H1 (cell line): ENCODE results near the gene MCFD2. TPM values are rescaled to one million over a fixed set of nuclear protein-coding genes. Genes with fewer than 3 reads are reported as not detected.

ENCODE experiments used
- CTCF ChIA-PET: fragments of 300-600 bp; sonication (Branson Sonifier 250); formaldehyde crosslinking; loops from one replicate; lab custom pipeline; 2021; ENCODE audit not compliant: partially characterized antibody; lab: Charles Lee
- POLR2A ChIA-PET: fragments of 300-600 bp; sonication (Branson Sonifier 250); formaldehyde crosslinking; loops from one replicate; lab custom pipeline; 2021; ENCODE audit warnings: inconsistent platforms; ENCODE audit not compliant: partially characterized antibody; lab: Charles Lee
- DNase-seq, 2 experiments: peaks; one replicate each; pipeline versions ENCODE4 v3.0.0 to v3.0.0-alpha.2; 2010 to 2022; ENCODE audit warnings: low spot score in 2 of 2, low read depth in 1 of 2, mixed read lengths in 1 of 2
- FAIRE-seq: peaks from 2 replicates; lab custom pipeline; 2011; peaks lifted over from hg19 to GRCh38; lab: Jason Lieb, UNC
- H2AFZ ChIP-seq: 2 replicates; pipeline ENCODE4 v1.8.1; 2012; ENCODE audit warnings: low read length, inconsistent platforms
- H2AK5ac ChIP-seq: 2 replicates; pipeline ENCODE4 v1.6.1; 2013; ENCODE audit warnings: low read depth, low read length
- H2BK120ac ChIP-seq: replicated peaks from 2 replicates; pipeline ENCODE3; 2013; ENCODE audit warnings: low read depth, low read length, inconsistent platforms
- H2BK12ac ChIP-seq: 2 replicates; pipeline ENCODE4 v1.6.1; 2013; ENCODE audit warnings: low read depth, low read length
- H2BK15ac ChIP-seq: 2 replicates; pipeline ENCODE4 v1.6.1; 2013; ENCODE audit warnings: low read length
- H2BK20ac ChIP-seq: 2 replicates; pipeline ENCODE4 v1.6.1; 2013; ENCODE audit warnings: low read length
- H2BK5ac ChIP-seq: 2 replicates; pipeline ENCODE4 v1.6.1; 2013; ENCODE audit warnings: low read depth, low read length
- H3K14ac ChIP-seq: 2 replicates; pipeline ENCODE4 v1.6.1; 2013; ENCODE audit warnings: inconsistent platforms; ENCODE audit not compliant: insufficient read length
- H3K18ac ChIP-seq: 2 replicates; pipeline ENCODE4 v1.6.1; 2013; ENCODE audit warnings: low read length; ENCODE audit errors: extremely low read depth
- H3K23ac ChIP-seq: 2 replicates; pipeline ENCODE4 v1.6.1; 2013; ENCODE audit warnings: inconsistent platforms; ENCODE audit not compliant: insufficient read length
- H3K23me2 ChIP-seq: 2 replicates; pipeline ENCODE4 v1.6.1; 2013; ENCODE audit warnings: low read depth, low read length
- H3K27ac ChIP-seq: 2 replicates; pipeline ENCODE4 v1.6.1; 2011; ENCODE audit warnings: low read depth, low read length, inconsistent platforms
- H3K27me3 ChIP-seq, 4 experiments: replicated peaks in 1 of 4; 1 replicate in 1 of 4; 2 replicates in 3 of 4; pipeline versions ENCODE4 v1.6.1 to v1.8.1; 2011 to 2013; ENCODE audit warnings: low read length in 3 of 4, mild to moderate bottlenecking in 3 of 4, inconsistent platforms in 2 of 4, mixed read lengths in 2 of 4, moderate library complexity in 1 of 4; ENCODE audit not compliant: control insufficient read depth in 3 of 4, insufficient read depth in 3 of 4; ENCODE audit errors: extremely low read depth in 1 of 4
- H3K36me3 ChIP-seq, 4 experiments: 2 replicates each; pipeline versions ENCODE4 v1.6.1 to v1.8.1; 2011 to 2013; ENCODE audit warnings: mild to moderate bottlenecking in 4 of 4, low read length in 3 of 4, moderate library complexity in 2 of 4, control low read depth in 1 of 4, inconsistent platforms in 1 of 4; ENCODE audit not compliant: insufficient read depth in 4 of 4, control insufficient read depth in 2 of 4
- H3K4ac ChIP-seq: replicated peaks from 2 replicates; pipeline ENCODE3; 2013; ENCODE audit warnings: low read length, low read depth, mixed read lengths, inconsistent platforms; ENCODE audit not compliant: insufficient read length
- H3K4me1 ChIP-seq, 4 experiments: replicated peaks in 1 of 4; 1 replicate in 1 of 4; 2 replicates in 3 of 4; pipeline versions ENCODE4 v1.6.1 to v1.8.1; 2011 to 2013; ENCODE audit warnings: low read length in 3 of 4, inconsistent platforms in 2 of 4, mixed read lengths in 1 of 4; ENCODE audit not compliant: insufficient read depth in 4 of 4, control insufficient read depth in 3 of 4
- H3K4me2 ChIP-seq, 2 experiments: 2 replicates each; pipeline versions ENCODE4 v1.6.1 to v1.8.1; 2011 to 2013; ENCODE audit warnings: low read depth in 2 of 2, low read length in 2 of 2, control low read depth in 1 of 2, inconsistent platforms in 1 of 2, mild to moderate bottlenecking in 1 of 2; ENCODE audit not compliant: insufficient read depth in 1 of 2
- H3K4me3 ChIP-seq, 4 experiments: fragments of 200-600, 300-600 bp in 1 of 4; sonication (generic), shearing (Covaris generic), sonication (Bioruptor Twin) in 1 of 4; 2 replicates each; pipeline versions ENCODE4 v1.5.1 to v1.8.1; 2011 to 2016; ENCODE audit warnings: low read length in 4 of 4, low read depth in 3 of 4, control low read depth in 2 of 4, inconsistent platforms in 2 of 4, mild to moderate bottlenecking in 2 of 4, mixed read lengths in 1 of 4, moderate library complexity in 1 of 4; ENCODE audit not compliant: insufficient read depth in 2 of 4; ENCODE audit errors: extremely low read depth in 1 of 4
- H3K56ac ChIP-seq: replicated peaks from 2 replicates; pipeline ENCODE3; 2013; ENCODE audit warnings: low read depth, mild to moderate bottlenecking, mixed read lengths, low read length, inconsistent platforms; ENCODE audit not compliant: insufficient read length
- H3K79me1 ChIP-seq: 2 replicates; pipeline ENCODE4 v1.6.1; 2013; ENCODE audit warnings: low read depth, low read length, control low read depth
- H3K79me2 ChIP-seq, 2 experiments: 2 replicates each; pipeline versions ENCODE4 v1.6.1 to v1.8.1; 2012 to 2013; ENCODE audit warnings: low read length in 2 of 2, mild to moderate bottlenecking in 2 of 2, inconsistent platforms in 1 of 2; ENCODE audit not compliant: insufficient read depth in 2 of 2, control insufficient read depth in 1 of 2
- H3K9ac ChIP-seq, 4 experiments: replicated peaks in 1 of 4; 1 replicate in 1 of 4; 2 replicates in 3 of 4; pipeline versions ENCODE4 v1.6.1 to v1.8.1; 2011 to 2013; ENCODE audit warnings: low read depth in 3 of 4, low read length in 3 of 4, control low read depth in 2 of 4, mild to moderate bottlenecking in 2 of 4, moderate library complexity in 2 of 4, inconsistent platforms in 1 of 4; ENCODE audit errors: extremely low read depth in 1 of 4
- H3K9me3 ChIP-seq, 2 experiments: 2 replicates each; pipeline versions ENCODE4 v1.6.1 to v1.8.1; 2012 to 2013; ENCODE audit warnings: mild to moderate bottlenecking in 2 of 2, moderate library complexity in 2 of 2, control low read depth in 1 of 2, inconsistent platforms in 1 of 2, low read depth in 1 of 2, low read length in 1 of 2, mixed read lengths in 1 of 2; ENCODE audit not compliant: insufficient read depth in 2 of 2
- H4K20me1 ChIP-seq, 2 experiments: replicated peaks in 1 of 2; 2 replicates each; pipeline versions ENCODE3 to v1.8.1; 2011 to 2013; ENCODE audit warnings: inconsistent platforms in 2 of 2, low read length in 2 of 2, mild to moderate bottlenecking in 1 of 2; ENCODE audit not compliant: insufficient read depth in 2 of 2, control insufficient read depth in 1 of 2
- H4K5ac ChIP-seq: 2 replicates; pipeline ENCODE4 v1.6.1; 2013; ENCODE audit warnings: low read length, low read depth, mixed read lengths, inconsistent platforms; ENCODE audit not compliant: insufficient read length
- H4K8ac ChIP-seq: 2 replicates; pipeline ENCODE4 v1.8.0; 2013; ENCODE audit warnings: mild to moderate bottlenecking, moderate library complexity, low read length, inconsistent platforms; ENCODE audit not compliant: insufficient read depth; ENCODE audit errors: extremely low read depth
- H4K91ac ChIP-seq: replicated peaks from 2 replicates; pipeline ENCODE3; 2013; ENCODE audit warnings: low read length, mixed read lengths, inconsistent platforms; ENCODE audit not compliant: insufficient read length
- BRCA1 ChIP-seq: IDR thresholded peaks from 2 replicates; pipeline ENCODE4 v1.6.1; 2012; ENCODE audit warnings: low read depth, low read length, improper control_type of control experiment
- CTCF ChIP-seq, 3 experiments: IDR thresholded peaks; 1 replicate in 2 of 3; 2 replicates in 1 of 3; pipeline versions ENCODE4 v1.5.1 to v1.6.1; 2011; ENCODE audit warnings: low read length in 3 of 3, mild to moderate bottlenecking in 3 of 3, inconsistent platforms in 2 of 3, low read depth in 1 of 3, moderate library complexity in 1 of 3; ENCODE audit not compliant: insufficient read depth in 1 of 3; ENCODE audit errors: control extremely low read depth in 1 of 3
- GABPA ChIP-seq: IDR thresholded peaks from 2 replicates; pipeline ENCODE4 v1.6.1; 2011; ENCODE audit warnings: mild to moderate bottlenecking, low read length, moderate library complexity, borderline replicate concordance; ENCODE audit not compliant: insufficient read depth
- KDM4A ChIP-seq: IDR thresholded peaks from one replicate; pipeline ENCODE4 v1.7.1; 2012; ENCODE audit warnings: low read depth, mild to moderate bottlenecking, moderate library complexity, low read length, inconsistent platforms; ENCODE audit not compliant: severe bottlenecking
- KDM5A ChIP-seq: fragments of 200-600 bp; IDR thresholded peaks from 2 replicates; pipeline ENCODE4 v1.7.1; 2012; ENCODE audit warnings: mild to moderate bottlenecking, low read length, inconsistent platforms, mixed read lengths
- NRF1 ChIP-seq: IDR thresholded peaks from 2 replicates; pipeline ENCODE4 v1.6.1; 2011; ENCODE audit warnings: mild to moderate bottlenecking, low read depth, low read length, improper control_type of control experiment
- RAD21 ChIP-seq, 2 experiments: IDR thresholded peaks in 1 of 2; conservative IDR thresholded peaks in 1 of 2; 2 replicates each; pipeline ENCODE4 v1.6.1; 2011; ENCODE audit warnings: low read depth in 2 of 2, low read length in 2 of 2, improper control_type of control experiment in 1 of 2, inconsistent platforms in 1 of 2, mild to moderate bottlenecking in 1 of 2, moderate library complexity in 1 of 2
- WGBS, 2 experiments: shearing (Covaris generic) in 1 of 2; methylation state at CpG; one replicate each; pipeline versions ENCODE4 v1.1.6 to v1.1.7; 2013 to 2015; ENCODE audit warnings: low lambda C conversion rate in 2 of 2, mixed read lengths in 2 of 2, inconsistent platforms in 1 of 2, low coverage in 1 of 2, missing lambda C conversion rate in 1 of 2; ENCODE audit not compliant: insufficient replicate concordance in 2 of 2, insufficient coverage in 1 of 2, insufficient read length in 1 of 2; ENCODE audit errors: extremely low coverage in 1 of 2, missing lambda C conversion rate in 1 of 2; 5-methylcytosine and 5-hydroxymethylcytosine counted together
- polyA plus RNA-seq, 7 experiments: library from polyadenylated mRNA; depleted of rRNA in 3 of 7; stranded (reverse) in 5 of 7; unstranded in 2 of 7; fragments of >200 nt in 5 of 7; fragments of 200-250 nt in 2 of 7; gene quantifications; 1 replicate in 5 of 7; 2 replicates in 1 of 7; 4 replicates in 1 of 7; pipeline versions ENCODE4 v1.2.1 to v1.2.3, GENCODE V29; 2011 to 2013; ENCODE audit warnings: missing spikeins in 2 of 7, mixed read lengths in 2 of 7
- total RNA-seq: library from RNA; stranded (reverse); fragmentation: NEBNext Ultra II Directional; extraction: Animal tissue kit (Norgen Biotek cat#: 25700); gene quantifications from 2 replicates; pipeline ENCODE4 v1.2.1, GENCODE V29; 2021

Gene MCFD2
- total and polyA plus RNA-seq, 2 of the 8 experiments (the other 6 are each of a cell fraction or from before 2014, with no cell fraction given): 35.2 to 76.2 TPM

DNA sequence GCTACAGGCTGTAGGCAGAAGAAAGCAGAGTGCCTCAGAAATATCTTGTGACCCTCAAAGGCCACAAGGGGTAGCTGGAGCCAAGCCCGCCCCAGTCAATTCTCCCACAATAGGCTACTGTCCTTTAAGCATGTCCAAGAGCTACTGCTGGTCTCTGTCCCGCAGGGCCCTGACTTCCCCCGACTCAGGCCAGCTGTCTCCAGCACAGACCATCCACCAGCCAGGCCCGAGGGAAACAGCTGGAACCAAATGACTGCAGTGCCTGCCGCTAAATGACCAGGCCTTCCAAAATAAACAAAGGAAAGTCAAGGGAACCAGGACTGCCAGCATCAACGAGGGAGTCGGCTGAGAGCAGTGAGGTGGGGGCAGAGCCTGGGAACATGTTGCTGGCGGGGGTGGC lies 36.7 kb downstream of the MCFD2 start:
- no peak overlapping the region for H3K18ac ChIP-seq
- H2BK120ac ChIP-seq: no peak overlapping the region
- ChIA-PET POLR2A (interaction anchor here (0.6 to 0.7 kb wide), 2 partner anchors 9 to 37 kb away, joined by 3 to 4 read pairs; no protein-coding TSS in a partner anchor), CTCF (interaction anchor here (0.6 to 1.0 kb wide), 7 partner anchors 8 to 365 kb away, joined by 3 to 8 read pairs (median 3); no protein-coding TSS in a partner anchor)
- no peaks in the 10 kb centered on the region; the same call in 1 of the 2 replicates for H3K79me1 ChIP-seq
- H2BK15ac ChIP-seq: no peak overlapping the region
- no peak for DNase-seq
- no peaks in the 10 kb centered on the region; a peak in 1 of 8 replicates for H3K36me3 ChIP-seq
- no peak overlapping the region for H3K9ac ChIP-seq
- no peaks in the 10 kb centered on the region for H3K27me3 ChIP-seq
- H2BK12ac ChIP-seq: no peak overlapping the region
- H3K4ac ChIP-seq: no peak overlapping the region
- H3K27ac ChIP-seq: no peak overlapping the region
- H2BK5ac ChIP-seq: no peak overlapping the region
- H4K20me1 ChIP-seq: peaks cover 0 to 12% of the 10 kb centered on the region in 2 experiments
- H3K56ac ChIP-seq: no peak overlapping the region
- TF ChIP-seq RAD21 (IDR thresholded peaks at IDR 0.05 in 1 of 2, conservative IDR thresholded peaks at IDR 0.05 in 1 of 2; ENCODE audit: low read depth in 2 of 2, low read length in 2 of 2): peak; percentile 24 to 33; a peak in 3 of 4 replicates
- TF ChIP-seq BRCA1: no peak
- no peak for TF ChIP-seq KDM4A
- peak in 1 of 3 experiments; percentile 12; a peak in 1 of 4 replicates for TF ChIP-seq CTCF (IDR thresholded peaks at IDR 0.05; ENCODE audit: control extremely low read depth in 1 of 3, insufficient read depth in 1 of 3, low read depth in 1 of 3, low read length in 3 of 3)
- TF ChIP-seq NRF1: no peak
- no peak for TF ChIP-seq GABPA
- TF ChIP-seq KDM5A: no peak
- H3K4me2 ChIP-seq: no peak overlapping the region
- H3K79me2 ChIP-seq: 0 out of 4 replicates have a peak, but pooled peaks cover 0 to 3% of the 10 kb centered on the region in 2 experiments
- H3K14ac ChIP-seq: no peak overlapping the region
- no peak for FAIRE-seq
- no peak overlapping the region; the same call in 1 of the 2 replicates for H4K8ac ChIP-seq
- H3K9me3 ChIP-seq: no peaks in the 10 kb centered on the region
- H3K23ac ChIP-seq: no peak overlapping the region
- no peaks in the 10 kb centered on the region for H3K4me1 ChIP-seq
- H4K5ac ChIP-seq: no peak overlapping the region
- H3K4me3 ChIP-seq: no peak overlapping the region
- peaks cover 18% of the 10 kb centered on the region for H3K23me2 ChIP-seq
- H2AK5ac ChIP-seq: peak overlapping the region; percentile 93; the same call in 1 of the 2 replicates
- H2BK20ac ChIP-seq: no peak overlapping the region
- 84% methylated on average over 8 of the region's 8 CpGs; no CpG with 5 or more reads in 1 of the 2 experiments for WGBS, 2 experiments
- no peak overlapping the region for H4K91ac ChIP-seq
- no peak overlapping the region for H2AFZ ChIP-seq
